Measurements from ENCODE around the gene TXNRD3.

TXNRD3 gene

DNA sequence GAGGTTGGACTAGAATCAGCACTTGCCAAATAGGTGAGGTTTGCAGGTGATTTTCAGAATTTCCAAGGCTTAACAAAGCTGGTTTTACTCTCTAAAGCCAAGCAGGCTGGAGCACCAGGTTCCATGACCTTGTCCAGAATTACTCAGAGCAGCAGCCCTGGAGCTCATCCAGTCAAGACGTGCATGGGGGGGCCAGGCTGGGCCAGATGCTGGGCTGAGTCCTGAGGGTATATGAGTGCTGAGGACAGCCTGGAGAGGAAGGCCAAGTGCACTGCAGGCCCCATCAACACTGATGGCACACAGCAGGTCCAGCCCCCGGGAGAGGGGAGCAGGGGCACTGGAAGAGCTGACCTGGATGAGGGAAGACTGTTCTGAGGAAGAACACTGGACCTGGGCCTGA lies 3.0 kb upstream of the TXNRD3 start:
- no peaks in the 10 kb centered on the region for H3F3A ChIP-seq (ENCODE audit: low read depth)
- no peak overlapping the region for H2AFZ ChIP-seq (ENCODE audit: low read length)
- peaks cover 18% of the 10 kb centered on the region for H3K79me2 ChIP-seq (ENCODE audit: insufficient read depth, low read length)
- H4K20me1 ChIP-seq (ENCODE audit: insufficient read depth, low read length, poor library complexity, severe bottlenecking): no peaks in the 10 kb centered on the region
- peaks cover 34% of the 10 kb centered on the region for H3K4me1 ChIP-seq (ENCODE audit: insufficient read depth, low read length, poor library complexity, severe bottlenecking)
- H3K27me3 ChIP-seq (ENCODE audit: insufficient read depth, low read length, poor library complexity, severe bottlenecking): no peaks in the 10 kb centered on the region
- H3K9me2 ChIP-seq (replicated peaks; ENCODE audit: low read depth, low read length): no peaks in the 10 kb centered on the region
- H3K9me3 ChIP-seq (ENCODE audit: insufficient read depth, low read depth, low read length): no peaks in the 10 kb centered on the region
- no peak overlapping the region for H3K4me2 ChIP-seq (ENCODE audit: low read depth, low read length, poor library complexity, severe bottlenecking)
- TF ChIP-seq, protein P1, sequence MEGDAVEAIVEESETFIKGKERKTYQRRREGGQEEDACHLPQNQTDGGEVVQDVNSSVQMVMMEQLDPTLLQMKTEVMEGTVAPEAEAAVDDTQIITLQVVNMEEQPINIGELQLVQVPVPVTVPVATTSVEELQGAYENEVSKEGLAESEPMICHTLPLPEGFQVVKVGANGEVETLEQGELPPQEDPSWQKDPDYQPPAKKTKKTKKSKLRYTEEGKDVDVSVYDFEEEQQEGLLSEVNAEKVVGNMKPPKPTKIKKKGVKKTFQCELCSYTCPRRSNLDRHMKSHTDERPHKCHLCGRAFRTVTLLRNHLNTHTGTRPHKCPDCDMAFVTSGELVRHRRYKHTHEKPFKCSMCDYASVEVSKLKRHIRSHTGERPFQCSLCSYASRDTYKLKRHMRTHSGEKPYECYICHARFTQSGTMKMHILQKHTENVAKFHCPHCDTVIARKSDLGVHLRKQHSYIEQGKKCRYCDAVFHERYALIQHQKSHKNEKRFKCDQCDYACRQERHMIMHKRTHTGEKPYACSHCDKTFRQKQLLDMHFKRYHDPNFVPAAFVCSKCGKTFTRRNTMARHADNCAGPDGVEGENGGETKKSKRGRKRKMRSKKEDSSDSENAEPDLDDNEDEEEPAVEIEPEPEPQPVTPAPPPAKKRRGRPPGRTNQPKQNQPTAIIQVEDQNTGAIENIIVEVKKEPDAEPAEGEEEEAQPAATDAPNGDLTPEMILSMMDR (conservative IDR thresholded peaks at IDR 0.05; ENCODE audit: low read length): no peak
- TF ChIP-seq EZH2phosphoT487 (IDR thresholded peaks at IDR 0.05; ENCODE audit: borderline replicate concordance): no peak
- H3K36me3 ChIP-seq (ENCODE audit: insufficient read depth, low read length): no peaks in the 10 kb centered on the region
- H3K4me3 ChIP-seq (ENCODE audit: low read length, poor library complexity, severe bottlenecking): no peak overlapping the region
- H3K9ac ChIP-seq (ENCODE audit: low read depth, low read length, poor library complexity, severe bottlenecking): no peak overlapping the region

DNA sequence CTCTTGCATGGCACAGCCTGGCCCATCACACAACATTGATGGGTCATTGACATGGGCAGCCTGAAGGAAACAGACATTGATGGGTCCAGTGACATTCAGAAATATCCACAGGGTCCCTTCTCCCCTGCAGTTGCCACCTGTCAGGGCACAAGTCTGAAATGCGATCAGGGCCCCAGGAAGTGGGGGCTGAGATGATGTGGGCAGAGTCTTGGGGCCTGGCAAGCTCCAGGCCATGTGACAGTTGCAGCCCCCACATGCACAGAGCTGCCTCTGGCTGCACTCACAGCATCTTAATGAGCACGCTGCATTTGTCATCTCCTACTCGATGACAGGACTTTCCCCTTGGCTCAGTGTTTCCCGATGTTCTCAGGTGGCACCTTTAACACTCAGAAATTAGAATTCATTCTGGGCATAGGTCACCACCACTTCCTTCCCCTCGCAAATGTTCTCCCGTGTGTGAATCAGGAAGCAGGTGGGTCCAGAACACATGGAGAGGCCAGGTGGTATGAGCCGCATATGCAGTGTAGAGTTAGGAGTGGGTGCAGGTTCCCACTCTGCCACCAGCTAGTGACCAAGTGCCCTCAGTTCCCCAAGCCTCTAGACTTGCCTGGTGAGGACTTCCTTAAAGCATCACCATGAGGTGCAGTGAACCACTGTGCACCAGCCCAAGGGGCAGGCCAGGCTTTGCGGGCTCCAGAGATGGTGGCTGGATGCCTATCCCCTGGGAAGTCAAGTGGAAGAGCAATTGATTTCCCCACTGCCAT lies 1.6 kb upstream of the TXNRD3 start:
- Histone ChIP-seq H3K9ac (ENCODE audit: low read depth, low read length, poor library complexity, severe bottlenecking) (no peak overlapping the region), H3K4me1 (ENCODE audit: insufficient read depth, low read length, poor library complexity, severe bottlenecking) (peaks cover 47% of the 10 kb centered on the region), H3K27me3 (ENCODE audit: insufficient read depth, low read length, poor library complexity, severe bottlenecking) (no peaks in the 10 kb centered on the region), H3K9me2 (replicated peaks; ENCODE audit: low read depth, low read length) (no peaks in the 10 kb centered on the region), H3K9me3 (ENCODE audit: insufficient read depth, low read depth, low read length) (no peaks in the 10 kb centered on the region), H4K20me1 (ENCODE audit: insufficient read depth, low read length, poor library complexity, severe bottlenecking) (no peaks in the 10 kb centered on the region), H3F3A (ENCODE audit: low read depth) (no peaks in the 10 kb centered on the region), H2AFZ (ENCODE audit: low read length) (peak overlapping the region; percentile 24; the same call in 1 of the 2 replicates), H3K4me3 (ENCODE audit: low read length, poor library complexity, severe bottlenecking) (no peak overlapping the region), H3K4me2 (ENCODE audit: low read depth, low read length, poor library complexity, severe bottlenecking) (peak overlapping the region; percentile 73), H3K36me3 (ENCODE audit: insufficient read depth, low read length) (no peaks in the 10 kb centered on the region), H3K79me2 (ENCODE audit: insufficient read depth, low read length) (peaks cover 31% of the 10 kb centered on the region)
- no peak for TF ChIP-seq EZH2phosphoT487 (IDR thresholded peaks at IDR 0.05; ENCODE audit: borderline replicate concordance)
- TF ChIP-seq, protein P1 (conservative IDR thresholded peaks at IDR 0.05; ENCODE audit: low read length): no peak

GRCh38 chr3:126655887-126656286 lies 963 bp upstream of the TXNRD3 start:
- Histone ChIP-seq H3K4me3 (ENCODE audit: low read length, poor library complexity, severe bottlenecking) (no peak overlapping the region), H3K9me3 (ENCODE audit: insufficient read depth, low read depth, low read length) (no peaks in the 10 kb centered on the region), H3K27me3 (ENCODE audit: insufficient read depth, low read length, poor library complexity, severe bottlenecking) (no peaks in the 10 kb centered on the region), H3K9ac (ENCODE audit: low read depth, low read length, poor library complexity, severe bottlenecking) (no peak overlapping the region), H3K4me2 (ENCODE audit: low read depth, low read length, poor library complexity, severe bottlenecking) (peak overlapping the region; percentile 73), H2AFZ (ENCODE audit: low read length) (no peak overlapping the region), H3K36me3 (ENCODE audit: insufficient read depth, low read length) (no peaks in the 10 kb centered on the region), H3F3A (ENCODE audit: low read depth) (no peaks in the 10 kb centered on the region), H3K9me2 (replicated peaks; ENCODE audit: low read depth, low read length) (no peaks in the 10 kb centered on the region), H3K79me2 (ENCODE audit: insufficient read depth, low read length) (peaks cover 37% of the 10 kb centered on the region), H3K4me1 (ENCODE audit: insufficient read depth, low read length, poor library complexity, severe bottlenecking) (peaks cover 51% of the 10 kb centered on the region), H4K20me1 (ENCODE audit: insufficient read depth, low read length, poor library complexity, severe bottlenecking) (no peaks in the 10 kb centered on the region)
- no peak for TF ChIP-seq EZH2phosphoT487 (IDR thresholded peaks at IDR 0.05; ENCODE audit: borderline replicate concordance)
- TF ChIP-seq, protein P1 (conservative IDR thresholded peaks at IDR 0.05; ENCODE audit: low read length): no peak
